ENCODE results near the gene TEFM. TPM values are rescaled to one million over a fixed set of nuclear protein-coding genes. Genes with fewer than 3 reads are reported as not detected.

Gene TEFM
- total RNA-seq, 1 donor, result 8.2 TPM

- no peak overlapping the region for H3K4me3 ChIP-seq (ENCODE audit: low read length)
- no peaks in the 10 kb centered on the region for H3K27me3 ChIP-seq (ENCODE audit: insufficient read depth, low read length)
- H3K9me3 ChIP-seq (ENCODE audit: low read depth, low read length), result no peaks in the 10 kb centered on the region
- peaks cover 4% of the 10 kb centered on the region for H3K4me1 ChIP-seq (ENCODE audit: insufficient read depth, low read length)
Observed at GRCh38 chr17:30897311-30897710, 8.7 kb downstream of the TEFM start.

GRCh38 chr17:30894236-30894635 lies 11.8 kb downstream of the TEFM start:
- H3K4me1 ChIP-seq (ENCODE audit: insufficient read depth, low read length), result no peaks in the 10 kb centered on the region
- H3K27me3 ChIP-seq (ENCODE audit: insufficient read depth, low read length), result no peaks in the 10 kb centered on the region
- no peak overlapping the region for H3K4me3 ChIP-seq (ENCODE audit: low read length)
- no peaks in the 10 kb centered on the region for H3K9me3 ChIP-seq (ENCODE audit: low read depth, low read length)

GRCh38 chr17:30886187-30886586 lies 19.9 kb downstream of the TEFM start:
- no peaks in the 10 kb centered on the region for H3K4me1 ChIP-seq (ENCODE audit: insufficient read depth, low read length)
- H3K27me3 ChIP-seq (ENCODE audit: insufficient read depth, low read length), result no peaks in the 10 kb centered on the region
- H3K9me3 ChIP-seq (ENCODE audit: low read depth, low read length), result no peaks in the 10 kb centered on the region
- H3K4me3 ChIP-seq (ENCODE audit: low read length), result no peak overlapping the region

- H3K9me3 ChIP-seq (ENCODE audit: low read depth, low read length), result no peaks in the 10 kb centered on the region
- no peaks in the 10 kb centered on the region for H3K4me1 ChIP-seq (ENCODE audit: insufficient read depth, low read length)
- H3K27me3 ChIP-seq (ENCODE audit: insufficient read depth, low read length), result no peaks in the 10 kb centered on the region
- no peak overlapping the region for H3K4me3 ChIP-seq (ENCODE audit: low read length)
Observed at GRCh38 chr17:30869005-30869404, 37.0 kb downstream of the TEFM start.

- no peak overlapping the region for H3K4me3 ChIP-seq (ENCODE audit: low read length)
- no peaks in the 10 kb centered on the region for H3K4me1 ChIP-seq (ENCODE audit: insufficient read depth, low read length)
- H3K27me3 ChIP-seq (ENCODE audit: insufficient read depth, low read length), result no peaks in the 10 kb centered on the region
- no peaks in the 10 kb centered on the region for H3K9me3 ChIP-seq (ENCODE audit: low read depth, low read length)
Observed at GRCh38 chr17:30864636-30865035, 41.4 kb downstream of the TEFM start.

- Histone ChIP-seq H3K4me3 (ENCODE audit: low read length) (no peak overlapping the region), H3K9me3 (ENCODE audit: low read depth, low read length) (no peaks in the 10 kb centered on the region), H3K4me1 (ENCODE audit: insufficient read depth, low read length) (no peaks in the 10 kb centered on the region), H3K27me3 (ENCODE audit: insufficient read depth, low read length) (no peaks in the 10 kb centered on the region)
Observed at GRCh38 chr17:30858556-30859250, 47.3 kb downstream of the TEFM start.

- no peaks in the 10 kb centered on the region for H3K27me3 ChIP-seq (ENCODE audit: insufficient read depth, low read length)
- H3K4me1 ChIP-seq (ENCODE audit: insufficient read depth, low read length), result no peaks in the 10 kb centered on the region
- H3K4me3 ChIP-seq (ENCODE audit: low read length), result no peak overlapping the region
- no peaks in the 10 kb centered on the region for H3K9me3 ChIP-seq (ENCODE audit: low read depth, low read length)
Observed at GRCh38 chr17:30854146-30854545, 51.9 kb downstream of the TEFM start.

Other genes starting within 250 kb of the TEFM start
- 75.0 TPM for gene CRLF3, start 81.5 kb downstream of the TEFM start, total RNA-seq
- 4.0 TPM for gene ATAD5, start 74.3 kb downstream of the TEFM start, total RNA-seq
- 20.8 TPM for gene ADAP2, start 15.7 kb upstream of the TEFM start, total RNA-seq
- gene RNF135, start 64.8 kb upstream of the TEFM start, total RNA-seq, result 14.1 TPM
- 21.9 TPM for gene NF1, start 188.7 kb upstream of the TEFM start, total RNA-seq